IMR-90 (cell line): ENCODE results near the gene KLHL29. TPM values are rescaled to one million over a fixed set of nuclear protein-coding genes. Genes with fewer than 3 reads are reported as not detected.

Experiments
- ATAC-seq: fragments of 200-7000 bp; cut with Tn5 transposase; 2 replicates; pipeline ENCODE4 v1.9.1; 2020; ENCODE audit warnings: low read depth, mild to moderate bottlenecking, moderate library complexity
- BruUV-seq: library from RNA; stranded (reverse); fragments of 400-500 nt; replicated peaks from 2 replicates; lab custom pipeline; 2021; lab: Mats Ljungman, UMichigan
- CTCF ChIA-PET: fragments of 300-600 bp; formaldehyde crosslinking; extraction: SDS; loops from one replicate; lab custom pipeline; 2021; ENCODE audit warnings: antibody characterized with exemption; lab: Yijun Ruan, JAX
- POLR2A ChIA-PET: fragments of 300-600 bp; sonication (Branson Sonifier 250); formaldehyde crosslinking; loops from one replicate; lab custom pipeline; 2022; ENCODE audit warnings: antibody characterized with exemption; ENCODE audit not compliant: unreplicated experiment; lab: Charles Lee
- DNase-seq: peaks from one replicate; pipeline ENCODE4 v3.0.0; 2013
- H2AFZ ChIP-seq: replicated peaks from 2 replicates; pipeline ENCODE3; 2013; ENCODE audit warnings: low read length, mild to moderate bottlenecking; ENCODE audit not compliant: poor library complexity
- H2AK5ac ChIP-seq: 2 replicates; pipeline ENCODE4 v1.6.1; 2013; ENCODE audit warnings: low read depth, low read length, inconsistent platforms
- H2AK9ac ChIP-seq: replicated peaks from 2 replicates; pipeline ENCODE3; 2013; ENCODE audit warnings: mild to moderate bottlenecking, low read depth, low read length, moderate library complexity; ENCODE audit not compliant: poor library complexity
- H2BK120ac ChIP-seq: 2 replicates; pipeline ENCODE4 v1.6.1; 2013; ENCODE audit warnings: low read depth, low read length, inconsistent platforms
- H2BK15ac ChIP-seq: 3 replicates; pipeline ENCODE4 v1.6.1; 2013; ENCODE audit warnings: low read depth, low read length, inconsistent platforms
- H2BK20ac ChIP-seq: 2 replicates; pipeline ENCODE4 v1.6.1; 2013; ENCODE audit warnings: low read depth, mild to moderate bottlenecking, inconsistent platforms, low read length, moderate library complexity
- H2BK5ac ChIP-seq: 2 replicates; pipeline ENCODE4 v1.6.1; 2013; ENCODE audit warnings: mild to moderate bottlenecking, low read depth, low read length, inconsistent platforms; ENCODE audit not compliant: poor library complexity, severe bottlenecking
- H3K14ac ChIP-seq: replicated peaks from 2 replicates; pipeline ENCODE4 v1.6.1; 2013; ENCODE audit warnings: low read depth, low read length, inconsistent platforms
- H3K18ac ChIP-seq: 2 replicates; pipeline ENCODE4 v1.6.1; 2013; ENCODE audit warnings: low read depth, low read length, control low read depth
- H3K23ac ChIP-seq: 2 replicates; pipeline ENCODE4 v1.6.1; 2013; ENCODE audit warnings: low read depth, low read length, inconsistent platforms
- H3K27ac ChIP-seq: 2 replicates; pipeline ENCODE4 v1.5.1; 2013; ENCODE audit warnings: mild to moderate bottlenecking, control low read depth, low read length; ENCODE audit not compliant: insufficient read depth
- H3K27me3 ChIP-seq: 2 replicates; pipeline ENCODE4 v1.6.1; 2013; ENCODE audit warnings: low read length; ENCODE audit not compliant: control insufficient read depth, insufficient read depth
- H3K36me3 ChIP-seq: 2 replicates; pipeline ENCODE4 v1.6.1; 2013; ENCODE audit warnings: low read length, mixed read lengths; ENCODE audit not compliant: control insufficient read depth, insufficient read depth
- H3K4ac ChIP-seq: 2 replicates; pipeline ENCODE4 v1.6.1; 2013; ENCODE audit warnings: low read depth, low read length, inconsistent platforms
- H3K4me1 ChIP-seq: 2 replicates; pipeline ENCODE4 v1.6.1; 2013; ENCODE audit warnings: low read length, mixed read lengths; ENCODE audit not compliant: control insufficient read depth, insufficient read depth
- H3K4me2 ChIP-seq: 2 replicates; pipeline ENCODE4 v1.6.1; 2013; ENCODE audit warnings: low read depth, mild to moderate bottlenecking, control low read depth, low read length, moderate library complexity
- H3K4me3 ChIP-seq: 2 replicates; pipeline ENCODE4 v1.5.1; 2013; ENCODE audit warnings: low read depth, mild to moderate bottlenecking, control low read depth, low read length, moderate library complexity; ENCODE audit not compliant: insufficient read depth
- H3K56ac ChIP-seq: 2 replicates; pipeline ENCODE4 v1.6.1; 2013; ENCODE audit warnings: low read length, inconsistent platforms; ENCODE audit not compliant: insufficient read depth; ENCODE audit errors: extremely low read depth
- H3K79me1 ChIP-seq, 2 experiments: 2 replicates each; pipeline ENCODE4 v1.6.1; 2013; ENCODE audit warnings: low read length in 2 of 2, inconsistent platforms in 1 of 2, low read depth in 1 of 2
- H3K9ac ChIP-seq: 2 replicates; pipeline ENCODE4 v1.6.1; 2013; ENCODE audit warnings: low read depth, low read length, control low read depth
- H3K9me1 ChIP-seq: 2 replicates; pipeline ENCODE4 v1.6.1; 2013; ENCODE audit warnings: low read length, inconsistent platforms; ENCODE audit not compliant: insufficient read depth
- H3K9me3 ChIP-seq: 2 replicates; pipeline ENCODE4 v1.6.1; 2013; ENCODE audit warnings: low read length; ENCODE audit not compliant: control insufficient read depth, insufficient read depth
- H4K20me1 ChIP-seq: 2 replicates; pipeline ENCODE4 v1.6.1; 2013; ENCODE audit warnings: low read length, inconsistent platforms; ENCODE audit not compliant: insufficient read depth
- H4K5ac ChIP-seq: 2 replicates; pipeline ENCODE4 v1.6.1; 2013; ENCODE audit warnings: mild to moderate bottlenecking, low read depth, low read length, control low read depth
- H4K8ac ChIP-seq, 2 experiments: 2 replicates each; pipeline ENCODE4 v1.6.1; 2013; ENCODE audit warnings: low read depth in 2 of 2, low read length in 2 of 2, control low read depth in 1 of 2, inconsistent platforms in 1 of 2
- H4K91ac ChIP-seq: 2 replicates; pipeline ENCODE4 v1.6.1; 2013; ENCODE audit warnings: low read depth, low read length, inconsistent platforms; ENCODE audit not compliant: insufficient read depth
- BHLHE40 ChIP-seq: fragments of 150-350 bp; IDR thresholded peaks from 2 replicates; pipeline ENCODE4 v1.6.1; 2016; ENCODE audit warnings: mild to moderate bottlenecking, low read depth, low read length
- CEBPB ChIP-seq: IDR thresholded peaks from 2 replicates; pipeline ENCODE4 v1.6.1; 2012; ENCODE audit warnings: low read depth, low read length, improper control_type of control experiment
- CTCF ChIP-seq: conservative IDR thresholded peaks from 2 replicates; pipeline ENCODE4 v1.5.1; 2012; ENCODE audit warnings: mild to moderate bottlenecking, low read depth, low read length, improper control_type of control experiment
- FOS ChIP-seq: fragments of 150-350 bp; IDR thresholded peaks from 2 replicates; pipeline ENCODE4 v1.6.1; 2016; ENCODE audit warnings: low read depth, low read length
- MAFK ChIP-seq: IDR thresholded peaks from 2 replicates; pipeline ENCODE4 v1.6.1; 2012; ENCODE audit warnings: low read depth, low read length, improper control_type of control experiment
- MXI1 ChIP-seq: IDR thresholded peaks from 2 replicates; pipeline ENCODE4 v1.6.1; 2012; ENCODE audit warnings: low read depth, mild to moderate bottlenecking, low read length, moderate library complexity, borderline replicate concordance
- NFE2L2 ChIP-seq: fragments of 150-350 bp; IDR thresholded peaks from 2 replicates; pipeline ENCODE4 v1.6.1; 2016; ENCODE audit warnings: low read depth, mild to moderate bottlenecking, low read length
- RAD21 ChIP-seq: IDR thresholded peaks from 2 replicates; pipeline ENCODE4 v1.6.1; 2012; ENCODE audit warnings: low read length, improper control_type of control experiment
- RFX5 ChIP-seq: IDR thresholded peaks from 2 replicates; pipeline ENCODE4 v1.8.0; 2012; ENCODE audit warnings: low read depth, mild to moderate bottlenecking, low read length, moderate library complexity
- SMC3 ChIP-seq: fragments of 150-350 bp; IDR thresholded peaks from 2 replicates; pipeline ENCODE4 v1.6.1; 2016; ENCODE audit warnings: low read depth, mild to moderate bottlenecking, antibody characterized with exemption, low read length, moderate library complexity
- USF2 ChIP-seq: fragments of 150-350 bp; IDR thresholded peaks from 2 replicates; pipeline ENCODE4 v1.6.1; 2017; ENCODE audit warnings: mild to moderate bottlenecking, antibody characterized with exemption, low read length, low read depth
- WGBS, 2 experiments: methylation state at CpG; one replicate each; pipeline versions ENCODE4 v1.1.5 to v1.1.7; 2013; ENCODE audit warnings: missing lambda C conversion rate in 2 of 2; ENCODE audit not compliant: insufficient read length in 1 of 2; ENCODE audit errors: extremely low coverage in 2 of 2; 5-methylcytosine and 5-hydroxymethylcytosine counted together
- dilution Hi-C: fragments of 300-500 bp; cut with HindIII; formaldehyde crosslinking; loops from one replicate; pipeline ENCODE4 v1.14.3; 2018; ENCODE audit warnings: low sequenced_read_pairs; ENCODE audit not compliant: unreplicated experiment
- in situ Hi-C: fragments of 300-500 bp; cut with MboI; formaldehyde crosslinking; loops from 3 replicates; pipeline ENCODE4 v1.14.3; 2019; ENCODE audit warnings: low sequenced_read_pairs, inconsistent platforms, mixed read lengths
- intact Hi-C: fragments of 100-400 bp; cut with micrococcal nuclease; formaldehyde crosslinking; loops from 2 replicates; pipeline ENCODE4 v1.10.0; 2022
- polyA plus RNA-seq, 3 experiments: library from polyadenylated mRNA; depleted of rRNA; stranded (reverse); fragments of >200 nt; gene quantifications; 2 replicates each; pipeline ENCODE4 v1.2.3, GENCODE V29; 2012; ENCODE audit warnings: low replicate concordance in 1 of 3
- total RNA-seq: library from RNA; depleted of rRNA; stranded (reverse); fragments of >200 nt; gene quantifications from 2 replicates; pipeline ENCODE4 v1.2.3, GENCODE V29; 2012

KLHL29 gene
- total and polyA plus RNA-seq, 2 of the 4 experiments (the other 2 are of a cell fraction), result 2.0 to 8.0 TPM

- Histone ChIP-seq H2BK120ac (no peak overlapping the region), H3K9me1 (peaks cover 2% of the 10 kb centered on the region; the same call in 1 of the 2 replicates), H3K9me3 (no peaks in the 10 kb centered on the region), H3K4ac (no peak overlapping the region), H2AK5ac (peak overlapping the region; percentile 15; the same call in 1 of the 2 replicates), H3K23ac (no peak overlapping the region), H3K56ac (no peak overlapping the region), H2AFZ (peak overlapping the region; percentile 86), H3K14ac (peak overlapping the region; percentile 52; the same call in 1 of the 2 replicates), H3K9ac (no peak overlapping the region; the same call in 1 of the 2 replicates), H2BK15ac (no peak overlapping the region), H3K18ac (peak overlapping the region; percentile 38; the same call in 1 of the 2 replicates), H3K4me2 (peak overlapping the region; percentile 93), H3K36me3 (no peaks in the 10 kb centered on the region), H4K20me1 (peaks cover 4% of the 10 kb centered on the region; the same call in 1 of the 2 replicates), H3K4me1 (peaks cover 8% of the 10 kb centered on the region), H3K4me3 (no peak overlapping the region), H3K79me1 (no peaks in the 10 kb centered on the region), H2BK5ac (no peak overlapping the region), H2AK9ac (peak overlapping the region; percentile 58), H4K91ac (no peak overlapping the region), H2BK20ac (no peak overlapping the region), H3K27ac (no peak overlapping the region), H4K5ac (peak overlapping the region; percentile 42; the same call in 1 of the 2 replicates), H3K27me3 (no peaks in the 10 kb centered on the region), H4K8ac (peak overlapping the region; percentile 40 to 57; a peak in 2 of 4 replicates)
- TF ChIP-seq SMC3 (no peak), MAFK (no peak), USF2 (no peak), NFE2L2 (no peak), CEBPB (no peak), CTCF (no peak), MXI1 (no peak), RFX5 (no peak), BHLHE40 (no peak), FOS (no peak), RAD21 (no peak)
- CTCF ChIA-PET, result interaction anchor here (0.6 kb wide), 1 partner anchor 37 kb away, joined by 3 read pairs; no protein-coding TSS in a partner anchor
- ATAC-seq, result peak; percentile 69
- BruUV-seq, result no TSS peak
- 42% methylated on average over 7 of the region's 23 CpGs; no CpG with 5 or more reads in 1 of the 2 experiments for WGBS, 2 experiments
- POLR2A ChIA-PET, result no interaction called here
- in situ Hi-C loops, result no loop called here
- dilution Hi-C loops, result no loop called here
- intact Hi-C loops, result no loop called here
- DNase-seq, result no peak
These were observed 147.7 kb downstream of the KLHL29 start for GRCh38 chr2:23532391-23533337.
